ENCODE results near the gene GSS. TPM values are rescaled to one million over a fixed set of nuclear protein-coding genes. Genes with fewer than 3 reads are reported as not detected.

Gene GSS
- total and polyA plus RNA-seq, 2 donors (not counting 3 experiments of a cell fraction or from before 2014, with no cell fraction given): 47.9 to 65.1 TPM

DNA sequence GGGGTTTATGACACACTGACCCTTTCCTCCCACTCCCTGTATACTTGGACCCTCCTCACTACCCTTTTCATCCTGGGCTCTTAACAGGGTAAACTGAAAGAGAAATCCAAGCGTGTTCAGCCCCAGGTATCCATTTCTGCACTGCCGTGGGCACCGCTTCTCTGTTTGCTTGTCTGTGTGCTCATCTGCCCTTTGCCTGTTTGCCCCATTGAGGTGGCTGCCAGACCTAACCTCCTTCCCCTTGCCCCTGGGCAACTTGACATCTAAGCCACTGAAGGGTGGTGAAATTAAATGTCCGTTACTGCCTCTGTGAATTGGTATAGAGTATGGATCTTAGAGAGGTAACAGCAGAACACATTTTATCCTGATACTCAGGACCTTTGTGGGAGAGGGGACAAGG lies 40.5 kb downstream of the GSS start:
- H3K79me2 ChIP-seq (ENCODE audit: control insufficient read depth, insufficient read depth, low read length): no peaks in the 10 kb centered on the region
- no peak overlapping the region for H3K27ac ChIP-seq (ENCODE audit: insufficient read depth, low read depth, low read length)
- no peaks in the 10 kb centered on the region for H3K36me3 ChIP-seq (ENCODE audit: control insufficient read depth in 2 of 2, extremely low read depth in 1 of 2, insufficient read depth in 2 of 2, low read length in 2 of 2)
- intact Hi-C loops (cut with micrococcal nuclease): no loop called here
- BruUV-seq (replicated peaks): no TSS peak
- ChIA-PET CTCF (interaction anchor here (0.6 to 1.8 kb wide), 2 partner anchors 8 to 1673 kb away, joined by 3 to 4 read pairs; no protein-coding TSS in a partner anchor), POLR2A (no interaction called here)
- H4K20me1 ChIP-seq (replicated peaks; ENCODE audit: control insufficient read depth, extremely low read depth, insufficient read depth, low read length): no peaks in the 10 kb centered on the region
- dilution Hi-C loops (cut with MboI; ENCODE audit: extremely low pct_ligation_motif_present, low sequenced_read_pairs): no loop called here
- TF ChIP-seq GATA2 (IDR thresholded peaks at IDR 0.05; ENCODE audit: insufficient read depth, insufficient read length, low read depth, low read length) (no peak), EZH2 (IDR thresholded peaks at IDR 0.05; ENCODE audit: borderline replicate concordance, low read depth, low read length, severe bottlenecking) (no peak), POLR2A (IDR thresholded peaks at IDR 0.05; ENCODE audit: low read depth, low read length) (no peak), FOS (IDR thresholded peaks at IDR 0.05; ENCODE audit: borderline replicate concordance, insufficient read depth, low read length) (no peak), MYC (IDR thresholded peaks at IDR 0.05; ENCODE audit: low read depth, low read length) (no peak), JUN (IDR thresholded peaks at IDR 0.05; ENCODE audit: borderline replicate concordance, insufficient read depth, insufficient read length, low read depth) (no peak), POLR2AphosphoS5 (IDR thresholded peaks at IDR 0.05; ENCODE audit: insufficient read depth, low read depth, low read length) (no peak)
- TF ChIP-seq, protein P1, sequence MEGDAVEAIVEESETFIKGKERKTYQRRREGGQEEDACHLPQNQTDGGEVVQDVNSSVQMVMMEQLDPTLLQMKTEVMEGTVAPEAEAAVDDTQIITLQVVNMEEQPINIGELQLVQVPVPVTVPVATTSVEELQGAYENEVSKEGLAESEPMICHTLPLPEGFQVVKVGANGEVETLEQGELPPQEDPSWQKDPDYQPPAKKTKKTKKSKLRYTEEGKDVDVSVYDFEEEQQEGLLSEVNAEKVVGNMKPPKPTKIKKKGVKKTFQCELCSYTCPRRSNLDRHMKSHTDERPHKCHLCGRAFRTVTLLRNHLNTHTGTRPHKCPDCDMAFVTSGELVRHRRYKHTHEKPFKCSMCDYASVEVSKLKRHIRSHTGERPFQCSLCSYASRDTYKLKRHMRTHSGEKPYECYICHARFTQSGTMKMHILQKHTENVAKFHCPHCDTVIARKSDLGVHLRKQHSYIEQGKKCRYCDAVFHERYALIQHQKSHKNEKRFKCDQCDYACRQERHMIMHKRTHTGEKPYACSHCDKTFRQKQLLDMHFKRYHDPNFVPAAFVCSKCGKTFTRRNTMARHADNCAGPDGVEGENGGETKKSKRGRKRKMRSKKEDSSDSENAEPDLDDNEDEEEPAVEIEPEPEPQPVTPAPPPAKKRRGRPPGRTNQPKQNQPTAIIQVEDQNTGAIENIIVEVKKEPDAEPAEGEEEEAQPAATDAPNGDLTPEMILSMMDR (IDR thresholded peaks at IDR 0.05; ENCODE audit: extremely low read depth in 1 of 2, insufficient read depth in 1 of 2, low read depth in 1 of 2, low read length in 2 of 2): no peak
- TF ChIP-seq, protein P2, sequence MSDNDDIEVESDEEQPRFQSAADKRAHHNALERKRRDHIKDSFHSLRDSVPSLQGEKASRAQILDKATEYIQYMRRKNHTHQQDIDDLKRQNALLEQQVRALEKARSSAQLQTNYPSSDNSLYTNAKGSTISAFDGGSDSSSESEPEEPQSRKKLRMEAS (IDR thresholded peaks at IDR 0.05; ENCODE audit: insufficient read depth, insufficient read length): no peak
- no peaks in the 10 kb centered on the region for H3K4me1 ChIP-seq (ENCODE audit: control insufficient read depth, extremely low read depth, insufficient read depth, low read length)
- no peak for DNase-seq (ENCODE audit: low read depth, low spot score)
- no peak overlapping the region for H3K4me2 ChIP-seq (ENCODE audit: insufficient read depth, low read length)
- no peak overlapping the region for H2AFZ ChIP-seq (ENCODE audit: low read depth, low read length)
- no peaks in the 10 kb centered on the region for H3K9me3 ChIP-seq (replicated peaks; ENCODE audit: control insufficient read depth, insufficient read depth, low read length)
- no peak overlapping the region for H3K9ac ChIP-seq (replicated peaks; ENCODE audit: extremely low read depth, insufficient read depth, low read length)
- FAIRE-seq: no peak
- H3K27me3 ChIP-seq (ENCODE audit: control insufficient read depth in 2 of 2, insufficient read depth in 2 of 2, low read length in 2 of 2): no peaks in the 10 kb centered on the region
- no peak overlapping the region for H3K4me3 ChIP-seq (replicated peaks in 1 of 3; ENCODE audit: insufficient read depth in 1 of 3, low read depth in 1 of 3, low read length in 3 of 3)
- H3K9me1 ChIP-seq (replicated peaks; ENCODE audit: control insufficient read depth, extremely low read depth, insufficient read depth, low read length): no peaks in the 10 kb centered on the region

All from endothelial cell of umbilical vein (primary cell).